PC-9 (cell line): ENCODE data around the gene CXXC5.

Experiments used
- CTCF ChIP-seq: fragments of 200-600 bp; sonication (generic); conservative IDR thresholded peaks from 2 replicates; pipeline ENCODE4 v1.6.1; 2017; ENCODE audit warnings: mixed run types, antibody characterized with exemption, mild to moderate bottlenecking, moderate library complexity
- EZH2 ChIP-seq: fragments of 200-600 bp; sonication (generic); IDR thresholded peaks from 2 replicates; pipeline ENCODE4 v1.8.0; 2017; ENCODE audit warnings: antibody characterized with exemption, low read depth

- TF ChIP-seq CTCF (no peak), EZH2 (no peak)
Measured at GRCh38 chr5:139708434-139708861, 60.3 kb downstream of the CXXC5 start.
